GM21423 (cell line): ENCODE results near the gene CCDC150.
A peak's percentile ranks its signal among the peaks of the same experiment; 100 is the strongest.
"Not testable (repeated sequence)": the region's sequence is repeated elsewhere in the genome, so short reads cannot be mapped to it uniquely, and the experiment has no call there.

Experiments
- ATAC-seq: cut with Tn5 transposase; IDR thresholded peaks from one replicate; pipeline ENCODE4 v1.9.1; 2021; ENCODE audit warnings: mild to moderate bottlenecking, moderate library complexity; ENCODE audit not compliant: unreplicated experiment

Gene CCDC150

GRCh38 chr2:196639180-196640030, at the start of gene CCDC150:
TSS of gene CCDC150 (plus strand) at chr2:196639715. CDS start at chr2:196639767, 52 bp downstream.
- peak; percentile 100 for ATAC-seq

DNA sequence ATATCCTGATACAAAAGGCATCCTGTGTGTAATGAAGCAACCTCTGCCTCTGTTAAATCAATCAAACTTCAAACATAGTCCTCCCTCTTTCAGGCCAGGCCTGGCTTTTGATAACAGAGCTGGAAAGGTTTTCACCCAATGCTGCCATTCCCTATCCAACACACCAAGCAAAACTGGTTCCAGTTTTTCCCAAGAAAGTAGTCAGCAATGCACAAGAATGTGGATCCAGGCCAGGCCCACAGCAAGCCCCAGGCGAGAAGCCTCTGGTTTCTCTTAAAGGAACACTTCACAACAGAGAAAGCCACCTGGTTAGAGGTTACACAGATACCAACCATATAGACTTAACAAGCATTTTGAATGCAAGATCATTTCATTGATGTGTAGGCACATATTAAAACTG, 49.2 kb upstream of the CCDC150 start:
- no peak for ATAC-seq

DNA sequence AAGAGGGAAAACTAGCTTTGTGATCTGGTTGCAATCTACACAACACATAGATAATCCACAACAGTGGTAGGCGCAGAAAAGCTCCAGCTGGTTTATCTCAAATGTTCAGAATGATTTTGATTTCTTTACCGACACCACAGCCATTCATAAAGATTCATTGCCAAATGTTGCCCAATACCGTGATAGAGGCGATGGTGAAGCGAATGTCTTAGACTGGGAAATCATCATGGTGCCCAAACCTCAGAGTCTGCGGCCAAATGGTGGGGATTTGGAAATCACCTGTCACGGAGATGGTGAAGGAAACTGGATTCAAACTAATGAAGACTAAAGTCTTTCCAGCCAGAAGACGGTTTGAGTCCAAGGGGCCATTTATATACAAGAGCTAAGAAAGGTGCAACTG, 48.5 kb upstream of the CCDC150 start:
- ATAC-seq: no peak

GRCh38 chr2:196591621-196592022, 47.9 kb upstream of the CCDC150 start:
- no peak for ATAC-seq

DNA sequence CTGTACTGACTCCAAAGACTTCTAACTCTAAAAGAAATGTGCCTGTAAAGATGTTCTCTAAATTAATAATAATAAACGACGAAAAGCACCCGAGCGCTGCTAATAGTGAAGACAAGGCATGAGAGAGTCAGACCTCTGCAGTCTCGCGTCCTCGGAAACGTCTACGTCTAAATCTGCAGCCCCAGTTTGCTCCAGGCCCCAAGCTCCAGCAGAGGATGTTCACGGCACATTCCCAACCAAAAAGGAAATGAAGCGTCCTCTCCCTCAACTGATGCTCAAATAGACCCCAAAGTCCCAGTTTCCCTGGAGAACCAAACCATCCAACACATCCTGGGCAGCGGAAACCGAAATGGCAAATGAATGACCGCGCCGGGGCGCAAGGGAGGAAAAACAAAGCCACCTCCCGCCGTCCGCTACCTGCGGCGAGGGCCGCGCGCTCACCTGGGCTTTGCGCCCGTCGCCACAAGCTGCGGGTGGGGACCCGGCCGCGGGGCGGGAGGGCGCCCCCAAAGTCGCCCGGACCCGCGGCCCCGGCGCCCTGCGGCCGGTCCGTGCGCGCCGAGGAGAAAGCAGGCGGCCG, 47.1 kb upstream of the CCDC150 start:
- ATAC-seq: peak; percentile 35

- peak; percentile 50 for ATAC-seq
These were observed 46.3 kb upstream of the CCDC150 start, which contains the start of gene HECW2 for GRCh38 chr2:196592911-196593881. TSS of gene HECW2 (minus strand) at chr2:196593554.

DNA sequence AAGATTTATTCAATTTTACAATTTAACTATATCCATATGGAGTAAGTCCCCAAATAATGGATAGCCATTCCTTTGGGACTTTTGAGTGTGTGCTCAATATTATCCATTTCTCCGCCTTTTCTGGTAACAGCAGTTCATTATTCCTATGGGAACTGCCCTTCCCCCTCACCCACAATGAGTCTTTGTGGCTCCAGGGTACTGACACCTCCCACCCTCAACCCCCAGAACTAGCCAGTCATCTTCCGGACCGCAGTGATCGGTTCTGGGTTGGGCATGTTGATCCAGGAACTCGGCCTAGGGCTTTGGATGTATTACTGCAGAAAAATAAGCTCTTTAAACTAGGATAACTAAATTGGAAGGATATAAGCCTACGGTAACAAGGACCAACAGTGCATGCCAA, 45.4 kb upstream of the CCDC150 start:
- no peak for ATAC-seq

DNA sequence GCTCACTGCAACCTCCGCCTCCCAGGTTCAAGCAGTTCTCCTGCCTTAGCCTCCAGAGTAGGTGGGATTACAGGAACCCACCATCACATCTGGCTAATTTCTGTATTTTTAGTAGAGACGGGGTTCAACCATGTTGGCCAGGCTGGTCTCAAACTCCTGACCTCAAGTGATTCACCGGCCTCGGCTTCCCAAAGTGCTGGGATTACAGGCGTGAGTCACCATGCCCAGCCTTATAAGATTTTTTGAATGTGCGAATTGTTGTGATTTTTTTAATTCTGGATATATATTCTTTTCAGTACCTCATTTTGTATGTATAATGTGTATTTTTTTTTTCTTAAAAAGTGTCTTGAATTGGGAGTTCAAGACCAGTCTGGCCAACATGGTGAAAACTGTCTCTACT, 42.0 kb upstream of the CCDC150 start:
- no peak for ATAC-seq

DNA sequence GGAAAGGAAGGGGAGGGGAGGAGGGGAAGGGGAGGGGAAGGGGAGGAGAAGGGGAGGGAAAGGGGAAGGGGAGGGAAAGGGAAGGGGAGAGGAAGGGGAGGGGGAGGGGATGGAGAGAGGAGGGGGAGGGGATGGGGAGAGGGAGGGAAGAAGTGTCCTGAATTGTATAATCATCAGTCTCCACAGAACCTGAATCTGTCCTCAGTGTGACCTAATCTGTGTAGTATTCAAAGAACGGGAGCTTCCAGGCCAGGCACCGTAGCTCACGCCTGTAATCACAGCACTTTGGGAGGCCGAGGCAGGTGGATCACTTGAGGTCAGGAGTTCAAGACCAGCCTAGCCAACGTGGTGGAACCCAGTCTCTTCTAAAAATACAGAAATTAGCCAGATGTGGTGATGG, 41.1 kb upstream of the CCDC150 start:
- ATAC-seq: no peak

GRCh38 chr2:196598846-196599245, 40.7 kb upstream of the CCDC150 start:
- no peak for ATAC-seq

- no peak for ATAC-seq
These were observed 37.8 kb upstream of the CCDC150 start for GRCh38 chr2:196601430-196602306.

DNA sequence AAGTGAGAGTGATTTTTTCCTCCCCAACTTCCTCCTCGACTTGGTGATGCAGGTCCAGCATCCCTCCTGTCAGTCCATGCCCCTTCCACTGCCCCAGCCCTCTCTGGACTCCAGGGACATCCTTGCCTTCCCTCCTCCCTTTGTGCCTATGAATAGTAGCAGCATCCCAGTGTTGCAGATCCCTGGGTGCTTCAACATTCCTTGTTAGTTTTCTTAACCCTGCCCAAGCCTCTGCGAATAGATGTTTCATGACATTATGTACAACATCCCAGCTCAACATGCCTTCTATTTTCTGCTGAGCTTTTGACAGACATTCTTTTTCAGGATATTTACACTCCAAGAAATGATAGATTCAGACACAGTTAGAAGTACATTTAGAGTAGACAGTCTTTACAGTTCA, 35.3 kb upstream of the CCDC150 start:
- ATAC-seq: no peak

DNA sequence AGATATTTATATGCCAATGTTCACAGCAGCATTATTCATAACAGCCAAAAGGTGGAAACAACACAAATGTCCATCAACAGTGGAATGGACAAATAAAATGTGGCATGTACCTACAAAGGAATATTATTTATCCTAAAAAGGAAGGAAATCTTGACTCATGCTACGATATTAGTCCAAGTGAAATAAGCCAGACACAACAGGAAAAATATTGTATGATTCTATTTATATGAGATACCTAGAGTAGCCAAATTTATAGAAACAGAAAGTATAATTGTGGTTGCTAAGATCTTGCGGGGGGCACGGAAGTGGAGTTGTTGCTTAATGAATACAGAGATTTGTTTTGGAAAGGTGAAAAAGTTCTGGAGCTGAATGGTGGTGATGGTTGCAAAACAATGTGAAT, 33.0 kb upstream of the CCDC150 start:
- ATAC-seq: no peak

GRCh38 chr2:196607073-196607472, 32.4 kb upstream of the CCDC150 start:
- no peak for ATAC-seq

DNA sequence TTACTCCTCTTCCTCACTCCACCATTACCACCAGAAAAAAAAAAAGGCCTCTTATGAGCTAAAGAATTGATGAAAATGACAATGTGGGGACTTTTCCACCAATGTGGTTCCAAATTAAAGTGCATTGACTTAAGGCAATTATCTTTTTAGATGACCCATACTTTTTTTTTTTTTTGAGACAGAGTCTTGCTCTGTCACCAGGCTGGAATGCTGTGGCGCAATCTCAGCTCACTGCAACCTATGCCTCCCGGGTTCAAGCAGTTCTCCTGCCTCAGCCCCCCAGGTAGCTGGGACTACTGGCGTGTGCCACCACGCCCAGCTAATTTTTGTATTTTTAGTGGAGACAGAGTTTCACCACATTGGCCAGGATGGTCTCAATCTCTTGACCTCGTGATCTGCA, 31.6 kb upstream of the CCDC150 start:
- ATAC-seq: not testable (repeated sequence)

- no peak for ATAC-seq
These were observed 29.7 kb upstream of the CCDC150 start for GRCh38 chr2:196609806-196610205.

- ATAC-seq: no peak
These were observed 28.7 kb upstream of the CCDC150 start for GRCh38 chr2:196610796-196611195.

DNA sequence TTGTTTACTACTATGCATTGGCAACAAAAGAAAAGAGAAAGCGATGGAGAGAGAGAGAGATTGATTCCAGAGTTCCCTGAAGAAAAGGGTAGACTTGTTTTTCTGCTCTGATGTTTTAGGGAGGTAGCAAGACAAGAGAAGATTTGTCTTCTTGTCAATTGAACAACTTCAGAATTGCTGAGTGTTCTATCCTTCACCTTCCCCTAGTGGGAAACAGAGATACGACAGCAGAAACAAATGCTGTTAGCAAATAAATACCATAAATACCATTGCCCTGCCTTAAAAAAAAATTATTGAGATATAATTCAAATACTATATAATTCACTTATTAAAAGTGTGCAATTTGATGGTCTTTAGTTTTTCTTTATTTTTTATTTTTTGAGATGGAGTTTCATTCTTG, 26.2 kb upstream of the CCDC150 start:
- no peak for ATAC-seq

- no peak for ATAC-seq
These were observed 22.1 kb upstream of the CCDC150 start for GRCh38 chr2:196617430-196617829.

GRCh38 chr2:196618661-196619060, 20.9 kb upstream of the CCDC150 start:
- ATAC-seq: no peak
